T-cell (primary cell): ENCODE data around the gene PPARGC1A. TPM values are rescaled to one million over a fixed set of nuclear protein-coding genes. Genes with fewer than 3 reads are reported as not detected.

Experiments
- ATAC-seq, 4 experiments: fragments of 200-7000 bp in 3 of 4; fragments of 150-1000 bp in 1 of 4; cut with Tn5 transposase; replicated peaks in 1 of 4; 1 replicate in 3 of 4; 2 replicates in 1 of 4; pipeline ENCODE4 v1.10.0; 2021; ENCODE audit warnings: moderate library complexity in 3 of 4, mild to moderate bottlenecking in 2 of 4, moderate number of reproducible peaks in 1 of 4
- CTCF ChIA-PET, 2 donors: fragments of 300-600 bp; sonication (Branson Sonifier 250); formaldehyde crosslinking; loops; one replicate each; lab custom pipeline; 2022; ENCODE audit warnings: antibody characterized with exemption in 2 of 2; lab: Charles Lee
- POLR2A ChIA-PET, 2 donors: fragments of 300-600 bp; sonication (Branson Sonifier 250); formaldehyde crosslinking; loops; one replicate each; lab custom pipeline; 2022; ENCODE audit warnings: antibody characterized with exemption in 2 of 2; lab: Charles Lee
- DNase-seq, 35 experiments: peaks; one replicate each; pipeline versions ENCODE4 v3.0.0 to v3.0.0-alpha.2; 2013 to 2023
- H3K27ac ChIP-seq: one replicate; pipeline ENCODE4 v1.5.1; 2013; ENCODE audit warnings: low read length
- H3K27me3 ChIP-seq, 2 experiments: replicated peaks in 1 of 2; 1 replicate in 1 of 2; 2 replicates in 1 of 2; pipeline versions ENCODE4 v1.6.1 to v1.7.0; 2013; ENCODE audit warnings: low read length in 1 of 2, mixed read lengths in 1 of 2; ENCODE audit not compliant: control insufficient read depth in 2 of 2, insufficient read depth in 2 of 2; ENCODE audit errors: extremely low read depth in 1 of 2
- H3K36me3 ChIP-seq, 2 donors: 1 replicate in 1 of 2; 2 replicates in 1 of 2; pipeline versions ENCODE4 v1.6.1 to v1.7.0; 2013; ENCODE audit warnings: low read length in 1 of 2; ENCODE audit not compliant: control insufficient read depth in 2 of 2, insufficient read depth in 1 of 2; ENCODE audit errors: extremely low read depth in 1 of 2
- H3K4me1 ChIP-seq, 2 experiments: 1 replicate in 1 of 2; 2 replicates in 1 of 2; pipeline versions ENCODE4 v1.6.1 to v1.7.0; 2013; ENCODE audit warnings: low read length in 2 of 2, mixed read lengths in 1 of 2; ENCODE audit not compliant: insufficient read depth in 2 of 2, control insufficient read depth in 1 of 2; ENCODE audit errors: extremely low read depth in 1 of 2
- H3K4me3 ChIP-seq, 2 donors: 1 replicate in 1 of 2; 2 replicates in 1 of 2; pipeline versions ENCODE4 v1.5.1 to v1.7.0; 2013; ENCODE audit warnings: mild to moderate bottlenecking in 2 of 2, low read length in 1 of 2, moderate library complexity in 1 of 2; ENCODE audit not compliant: control insufficient read depth in 1 of 2; ENCODE audit errors: extremely low read depth in 1 of 2
- H3K9me3 ChIP-seq: 2 replicates; pipeline ENCODE4 v1.7.0; 2013
- H3K27ac Mint-ChIP-seq, 2 donors: one replicate each; pipeline ENCODE4 v1.8.0; 2020 to 2021; ENCODE audit warnings: mild to moderate bottlenecking in 2 of 2, mixed read lengths in 2 of 2
- H3K27me3 Mint-ChIP-seq, 2 donors: one replicate each; pipeline ENCODE4 v1.8.0; 2021 to 2022; ENCODE audit warnings: mixed read lengths in 2 of 2
- H3K36me3 Mint-ChIP-seq: one replicate; pipeline ENCODE4 v1.8.0; 2021; ENCODE audit warnings: mixed read lengths
- H3K4me1 Mint-ChIP-seq, 3 donors: one replicate each; pipeline ENCODE4 v1.8.0; 2020 to 2022; ENCODE audit warnings: mixed read lengths in 3 of 3, mild to moderate bottlenecking in 1 of 3
- H3K4me3 Mint-ChIP-seq, 3 donors: one replicate each; pipeline ENCODE4 v1.8.0; 2020 to 2022; ENCODE audit warnings: mild to moderate bottlenecking in 3 of 3, mixed read lengths in 3 of 3, moderate library complexity in 3 of 3
- H3K9me3 Mint-ChIP-seq, 3 donors: one replicate each; pipeline ENCODE4 v1.8.0; 2020 to 2022; ENCODE audit warnings: mixed read lengths in 3 of 3
- WGBS: methylation state at CpG from one replicate; pipeline ENCODE4 v1.1.5; 2013; ENCODE audit warnings: missing lambda C conversion rate; ENCODE audit not compliant: insufficient coverage; 5-methylcytosine and 5-hydroxymethylcytosine counted together
- total RNA-seq, 35 experiments: library from RNA in 6 of 35; stranded (reverse) in 6 of 35; fragments of 120-200 nt in 1 of 35; gene quantifications; one replicate each; pipeline versions ENCODE4 v1.2.1 to v1.2.4 and lab custom pipeline; 2013 to 2026

The PPARGC1A gene
- total RNA-seq, 5 donors from 2014 or later (not counting 1 experiment from before 2014, with no cell fraction given) = not detected

- H3K36me3 ChIP-seq = no peaks in the 10 kb centered on the region
- peaks cover 0 to 2% of the 10 kb centered on the region in 2 experiments for H3K27me3 ChIP-seq
- H3K4me3 ChIP-seq = no peak overlapping the region
- ATAC-seq = no peak
- ChIA-PET POLR2A (no interaction called here), CTCF (no interaction called here)
- Mint-ChIP-seq H3K4me3 (peak overlapping the region in 1 of 3 donors; percentile 61), H3K27ac (no peak overlapping the region), H3K36me3 (no peaks in the 10 kb centered on the region), H3K9me3 (peaks cover 0 to 3% (median 0%) of the 10 kb centered on the region in 3 donors), H3K27me3 (peaks cover 14 to 17% of the 10 kb centered on the region in 2 donors), H3K4me1 (peaks cover 16 to 28% (median 22%) of the 10 kb centered on the region in 3 donors)
- H3K4me1 ChIP-seq = no peaks in the 10 kb centered on the region
- H3K9me3 ChIP-seq = no peaks in the 10 kb centered on the region
- H3K27ac ChIP-seq = no peak overlapping the region
- WGBS = no CpG with 5 or more reads among the region's 1 CpG
- DNase-seq = no peak
Measured at GRCh38 chr4:23891064-23891421, 1.2 kb upstream of the PPARGC1A start.

GRCh38 chr4:23890369-23891063 lies 669 bp upstream of the PPARGC1A start:
- ChIA-PET CTCF (interaction anchor here in 1 of 2 donors (0.6 kb wide), 1 partner anchor 14 kb away, joined by 6 read pairs; no protein-coding TSS in a partner anchor), POLR2A (no interaction called here)
- DNase-seq (no peak), ATAC-seq (no peak)
- no peak overlapping the region for H3K27ac ChIP-seq
- Mint-ChIP-seq H3K27ac (no peak overlapping the region), H3K36me3 (no peaks in the 10 kb centered on the region), H3K4me3 (peak overlapping the region in 1 of 3 donors; percentile 61), H3K9me3 (peaks cover 0 to 3% (median 0%) of the 10 kb centered on the region in 3 donors), H3K27me3 (peaks cover 14 to 17% of the 10 kb centered on the region in 2 donors), H3K4me1 (peaks cover 16 to 28% (median 22%) of the 10 kb centered on the region in 3 donors)
- H3K9me3 ChIP-seq = no peaks in the 10 kb centered on the region
- WGBS = 25% methylated on average over 1 of the region's 9 CpGs
- no peak overlapping the region for H3K4me3 ChIP-seq
- no peaks in the 10 kb centered on the region for H3K4me1 ChIP-seq
- H3K36me3 ChIP-seq = no peaks in the 10 kb centered on the region
- H3K27me3 ChIP-seq = peaks cover 0 to 2% of the 10 kb centered on the region in 2 experiments

GRCh38 chr4:23889391-23889790 lies 456 bp downstream of the PPARGC1A start:
- DNase-seq (no peak), ATAC-seq (peak in 1 of 4 experiments; percentile 10)
- Mint-ChIP-seq H3K9me3 (peaks cover 0 to 3% (median 0%) of the 10 kb centered on the region in 3 donors), H3K27ac (no peak overlapping the region), H3K4me3 (peak overlapping the region in 2 of 3 donors; percentile 46 to 61), H3K36me3 (no peaks in the 10 kb centered on the region), H3K4me1 (peaks cover 16 to 28% (median 22%) of the 10 kb centered on the region in 3 donors), H3K27me3 (peaks cover 14 to 17% of the 10 kb centered on the region in 2 donors)
- H3K9me3 ChIP-seq = no peaks in the 10 kb centered on the region
- no peak overlapping the region for H3K4me3 ChIP-seq
- H3K4me1 ChIP-seq = no peaks in the 10 kb centered on the region
- ChIA-PET CTCF (interaction anchor here in 1 of 2 donors (0.7 kb wide), 1 partner anchor 16 kb away, joined by 3 read pairs; no protein-coding TSS in a partner anchor), POLR2A (no interaction called here)
- H3K27me3 ChIP-seq = peaks cover 0 to 2% of the 10 kb centered on the region in 2 experiments
- no CpG with 5 or more reads among the region's 3 CpGs for WGBS
- no peaks in the 10 kb centered on the region for H3K36me3 ChIP-seq
- H3K27ac ChIP-seq = no peak overlapping the region

GRCh38 chr4:23888421-23889319 lies 1.2 kb downstream of the PPARGC1A start:
- peaks cover 0 to 3% (median 0%) of the 10 kb centered on the region in 3 donors for H3K9me3 Mint-ChIP-seq
- POLR2A ChIA-PET = no interaction called here
- H3K4me3 Mint-ChIP-seq = peak overlapping the region in 2 of 3 donors; percentile 46 to 61
- H3K9me3 ChIP-seq = no peaks in the 10 kb centered on the region
- no peaks in the 10 kb centered on the region for H3K36me3 Mint-ChIP-seq
- H3K4me1 Mint-ChIP-seq = peaks cover 16 to 28% (median 22%) of the 10 kb centered on the region in 3 donors
- DNase-seq (no peak), ATAC-seq (no peak)
- no peak overlapping the region for H3K4me3 ChIP-seq
- no peaks in the 10 kb centered on the region for H3K4me1 ChIP-seq
- H3K27ac Mint-ChIP-seq = no peak overlapping the region
- 41% methylated on average over 18 of the region's 25 CpGs for WGBS
- no peaks in the 10 kb centered on the region for H3K36me3 ChIP-seq
- CTCF ChIA-PET = no interaction called here
- H3K27ac ChIP-seq = no peak overlapping the region
- H3K27me3 ChIP-seq = peaks cover 0 to 2% of the 10 kb centered on the region in 2 experiments
- H3K27me3 Mint-ChIP-seq = peaks cover 14 to 17% of the 10 kb centered on the region in 2 donors

- Histone ChIP-seq H3K36me3 (no peaks in the 10 kb centered on the region), H3K9me3 (no peaks in the 10 kb centered on the region), H3K27me3 (peaks cover 0 to 2% of the 10 kb centered on the region in 2 experiments), H3K27ac (no peak overlapping the region), H3K4me3 (no peak overlapping the region), H3K4me1 (no peaks in the 10 kb centered on the region)
- H3K27ac Mint-ChIP-seq = no peak overlapping the region
- POLR2A ChIA-PET = no interaction called here
- H3K4me1 Mint-ChIP-seq = peaks cover 16 to 28% (median 22%) of the 10 kb centered on the region in 3 donors
- DNase-seq (no peak), ATAC-seq (no peak)
- 89% methylated on average over 4 of the region's 7 CpGs for WGBS
- H3K27me3 Mint-ChIP-seq = peaks cover 14 to 17% of the 10 kb centered on the region in 2 donors
- peaks cover 0 to 3% (median 0%) of the 10 kb centered on the region in 3 donors for H3K9me3 Mint-ChIP-seq
- no peaks in the 10 kb centered on the region for H3K36me3 Mint-ChIP-seq
- H3K4me3 Mint-ChIP-seq = peak overlapping the region in 1 of 3 donors; percentile 61
- CTCF ChIA-PET = no interaction called here
Measured at GRCh38 chr4:23887989-23888388, 1.9 kb downstream of the PPARGC1A start.

- H3K27ac Mint-ChIP-seq = no peak overlapping the region
- no peaks in the 10 kb centered on the region for H3K36me3 Mint-ChIP-seq
- H3K4me3 Mint-ChIP-seq = no peak overlapping the region
- ChIA-PET POLR2A (no interaction called here), CTCF (no interaction called here)
- Histone ChIP-seq H3K4me1 (no peaks in the 10 kb centered on the region), H3K27me3 (peaks cover 0 to 2% of the 10 kb centered on the region in 2 experiments), H3K9me3 (no peaks in the 10 kb centered on the region), H3K36me3 (no peaks in the 10 kb centered on the region), H3K4me3 (no peak overlapping the region), H3K27ac (no peak overlapping the region)
- peaks cover 0 to 3% (median 0%) of the 10 kb centered on the region in 3 donors for H3K9me3 Mint-ChIP-seq
- H3K27me3 Mint-ChIP-seq = peaks cover 10 to 13% of the 10 kb centered on the region in 2 donors
- WGBS = no CpG with 5 or more reads among the region's 3 CpGs
- peaks cover 16 to 28% (median 22%) of the 10 kb centered on the region in 3 donors for H3K4me1 Mint-ChIP-seq
- DNase-seq = no peak
- ATAC-seq = no peak
Measured at GRCh38 chr4:23887173-23887572, 2.7 kb downstream of the PPARGC1A start.
